GM12875 (cell line): Measurements from ENCODE around the gene AMBP.

Experiments
- H3K4me3 ChIP-seq: one replicate; pipeline ENCODE4 v1.5.1; 2011; ENCODE audit warnings: low read depth, low read length, control low read depth
- CTCF ChIP-seq: IDR thresholded peaks from 2 replicates; pipeline ENCODE4 v1.5.1; 2011; ENCODE audit warnings: low read depth, mild to moderate bottlenecking, control low read depth, inconsistent platforms, low read length, moderate library complexity, borderline replicate concordance; ENCODE audit not compliant: insufficient read depth

Gene AMBP

GRCh38 chr9:114053246-114054005 is 24.7 kb downstream of the AMBP start:
- no peak for TF ChIP-seq CTCF
- no peak overlapping the region for H3K4me3 ChIP-seq

- TF ChIP-seq CTCF = no peak
- no peak overlapping the region for H3K4me3 ChIP-seq
Measured at GRCh38 chr9:114051706-114052105, 26.4 kb downstream of the AMBP start.

GRCh38 chr9:114051281-114051680 is 26.8 kb downstream of the AMBP start:
- H3K4me3 ChIP-seq = no peak overlapping the region
- no peak for TF ChIP-seq CTCF

- H3K4me3 ChIP-seq = no peak overlapping the region
- no peak for TF ChIP-seq CTCF
Measured at GRCh38 chr9:114050646-114051045, 27.5 kb downstream of the AMBP start.

- H3K4me3 ChIP-seq = no peak overlapping the region
- TF ChIP-seq CTCF = no peak
Measured at GRCh38 chr9:114050226-114050568, 27.9 kb downstream of the AMBP start.

GRCh38 chr9:114049441-114050225 is 28.5 kb downstream of the AMBP start:
- H3K4me3 ChIP-seq = no peak overlapping the region
- no peak for TF ChIP-seq CTCF
